SK-N-MC (cell line): Measurements from ENCODE around the gene ANO10.
"Not testable (repeated sequence)": the region's sequence is repeated elsewhere in the genome, so short reads cannot be mapped to it uniquely, and the experiment has no call there.

ENCODE experiments used
- EZH2 ChIP-seq: fragments of 200-600 bp; sonication (generic); IDR thresholded peaks from one replicate; pipeline ENCODE4 v1.6.1; 2017; ENCODE audit warnings: antibody characterized with exemption
- FOXP2 ChIP-seq: optimal IDR thresholded peaks from 2 replicates; pipeline ENCODE3; 2011; ENCODE audit warnings: mild to moderate bottlenecking, moderate library complexity; ENCODE audit not compliant: insufficient read depth; ENCODE audit errors: extremely low read length, control extremely low read depth
- POLR2AphosphoS5 ChIP-seq: IDR thresholded peaks from 2 replicates; pipeline ENCODE4 v1.6.1; 2012; ENCODE audit warnings: mild to moderate bottlenecking, low read depth, low read length, borderline replicate concordance

GRCh38 chr3:43356033-43356432 lies 265.8 kb downstream of the ANO10 start:
- not testable (repeated sequence) for TF ChIP-seq POLR2AphosphoS5, EZH2, FOXP2
